ENCODE results near the gene USH2A. TPM values are rescaled to one million over a fixed set of nuclear protein-coding genes. Genes with fewer than 3 reads are reported as not detected.

USH2A gene
- total RNA-seq, 1 experiment from 2014 or later: not detected

- POLR2A ChIA-PET: no interaction called here
- CTCF ChIA-PET: no interaction called here
- H3K9me2 ChIP-seq (ENCODE audit: insufficient read depth): no peaks in the 10 kb centered on the region
- no peaks in the 10 kb centered on the region for H3K9me3 ChIP-seq (ENCODE audit: control insufficient read depth in 1 of 2, insufficient read depth in 1 of 2, low read depth in 1 of 2, low read length in 2 of 2)
- no peak overlapping the region for H3K4me2 ChIP-seq (ENCODE audit: low read length)
- no peaks in the 10 kb centered on the region for H3K36me3 ChIP-seq (ENCODE audit: control insufficient read depth in 1 of 2, insufficient read depth in 2 of 2, low read length in 2 of 2)
- H3K79me2 ChIP-seq (ENCODE audit: insufficient read depth, low read length): no peaks in the 10 kb centered on the region
- no peaks in the 10 kb centered on the region; the same call in 1 of the 2 replicates for H4K20me1 ChIP-seq (ENCODE audit: insufficient read depth)
- no peaks in the 10 kb centered on the region for H3K27me3 ChIP-seq (ENCODE audit: insufficient read depth, low read length)
- no peak for TF ChIP-seq EGR1 (IDR thresholded peaks at IDR 0.05; ENCODE audit: low read depth)
- no peak for TF ChIP-seq EZH2 (IDR thresholded peaks at IDR 0.05)
- TF ChIP-seq ZBTB33 (IDR thresholded peaks at IDR 0.05; ENCODE audit: extremely low read depth, insufficient replicate concordance, low read length): no peak
- no peak for TF ChIP-seq SP1 (IDR thresholded peaks at IDR 0.05; ENCODE audit: low read depth)
- TF ChIP-seq RAD21 (IDR thresholded peaks at IDR 0.05; ENCODE audit: low read depth): no peak
- TF ChIP-seq ATF3 (IDR thresholded peaks at IDR 0.05): no peak
- no peak for TF ChIP-seq CBX3 (IDR thresholded peaks at IDR 0.05; ENCODE audit: low read depth)
- no peak for TF ChIP-seq POLR2AphosphoS5 (IDR thresholded peaks at IDR 0.05; ENCODE audit: low read depth, low read length)
- TF ChIP-seq REST (IDR thresholded peaks at IDR 0.05; ENCODE audit: low read depth): no peak
- no peak for TF ChIP-seq EZH2phosphoT487 (IDR thresholded peaks at IDR 0.05; ENCODE audit: borderline replicate concordance)
- TF ChIP-seq FOSL1 (IDR thresholded peaks at IDR 0.05; ENCODE audit: low read depth): no peak
- TF ChIP-seq ZNF274 (IDR thresholded peaks at IDR 0.05; ENCODE audit: low read depth, low read length): no peak
- no peak for TF ChIP-seq ELF1 (IDR thresholded peaks at IDR 0.05; ENCODE audit: borderline replicate concordance, low read depth)
- no peak for TF ChIP-seq TCF7L2 (IDR thresholded peaks at IDR 0.05; ENCODE audit: borderline replicate concordance, extremely low read depth, insufficient read depth, insufficient read length)
- no peak for TF ChIP-seq JUND (IDR thresholded peaks at IDR 0.05)
- no peak for TF ChIP-seq SRF (IDR thresholded peaks at IDR 0.05; ENCODE audit: low read depth)
- TF ChIP-seq YY1 (IDR thresholded peaks at IDR 0.05; ENCODE audit: extremely low read depth, insufficient replicate concordance, low read depth, low read length): no peak
- no peak for TF ChIP-seq CEBPB (IDR thresholded peaks at IDR 0.05; ENCODE audit: low read depth)
- H3K27ac ChIP-seq (ENCODE audit: low read depth, low read length): no peak overlapping the region
- H3K9ac ChIP-seq (ENCODE audit: low read length): no peak overlapping the region
- no peak overlapping the region for H3K4me3 ChIP-seq (replicated peaks in 1 of 2; ENCODE audit: low read depth in 1 of 2, low read length in 2 of 2)
- H3K4me1 ChIP-seq (ENCODE audit: control insufficient read depth in 1 of 2, insufficient read depth in 2 of 2, low read length in 2 of 2): no peaks in the 10 kb centered on the region
- intact Hi-C loops (cut with micrococcal nuclease): no loop called here
- DNase-seq (ENCODE audit: low read depth, low spot score) (no peak), ATAC-seq (no peak)
- RAD21 ChIA-PET (ENCODE audit: low non-redundant PET in 1 of 2, low total read pairs in 2 of 2, uncharacterized antibody in 2 of 2, unreplicated experiment in 2 of 2): no interaction called here
- H2AFZ ChIP-seq (ENCODE audit: low read depth, low read length, poor library complexity, severe bottlenecking): no peak overlapping the region
- BruUV-seq (replicated peaks): no TSS peak
These were observed 587.3 kb downstream of the USH2A start for GRCh38 chr1:215835951-215836350.

Measured in HCT116 (cell line).